WTC11 (cell line): ENCODE results near the gene CFAP97. TPM values are rescaled to one million over a fixed set of nuclear protein-coding genes. Genes with fewer than 3 reads are reported as not detected.
A peak's percentile ranks its signal among the peaks of the same experiment; 100 is the strongest.

Experiments
- CBFB ChIP-seq: sonication (generic); formaldehyde crosslinking; IDR thresholded peaks from 2 replicates; pipeline ENCODE4 v1.8.1; 2022; ENCODE audit warnings: mild to moderate bottlenecking, low read depth, missing genetic modification reagents
- CREM ChIP-seq: sonication (generic); formaldehyde crosslinking; IDR thresholded peaks from 2 replicates; pipeline ENCODE4 v1.8.1; 2022; ENCODE audit warnings: mild to moderate bottlenecking, missing genetic modification reagents, moderate library complexity
- FOXJ3 ChIP-seq: sonication (generic); formaldehyde crosslinking; IDR thresholded peaks from 2 replicates; pipeline ENCODE4 v1.9.0; 2021; ENCODE audit warnings: missing genetic modification reagents, mild to moderate bottlenecking, borderline replicate concordance
- GABPB1 ChIP-seq: sonication (generic); formaldehyde crosslinking; IDR thresholded peaks from 2 replicates; pipeline ENCODE4 v1.8.1; 2023; ENCODE audit warnings: mild to moderate bottlenecking, missing genetic modification reagents
- GTF2I ChIP-seq: fragments of 250-450 bp; sonication (Bioruptor Pico); conservative IDR thresholded peaks from 2 replicates; pipeline ENCODE4 v1.4.0; 2021; ENCODE audit warnings: mild to moderate bottlenecking
- KAT7 ChIP-seq: sonication (generic); formaldehyde crosslinking; IDR thresholded peaks from 2 replicates; pipeline ENCODE4 v1.8.1; 2023; ENCODE audit warnings: missing genetic modification reagents, mild to moderate bottlenecking, borderline replicate concordance
- MYBL2 ChIP-seq: sonication (generic); formaldehyde crosslinking; IDR thresholded peaks from 2 replicates; pipeline ENCODE4 v1.8.1; 2023; ENCODE audit warnings: mild to moderate bottlenecking, moderate library complexity, missing genetic modification reagents
- NFATC4 ChIP-seq: fragments of 250-450 bp; sonication (Bioruptor Pico); IDR thresholded peaks from 2 replicates; pipeline ENCODE4 v1.9.0; 2021; ENCODE audit warnings: mild to moderate bottlenecking
- NR3C1 ChIP-seq: sonication (generic); formaldehyde crosslinking; conservative IDR thresholded peaks from 2 replicates; pipeline ENCODE4 v1.8.1; 2023; ENCODE audit warnings: low read depth, mild to moderate bottlenecking, missing genetic modification reagents
- SP1 ChIP-seq: sonication (generic); formaldehyde crosslinking; conservative IDR thresholded peaks from 2 replicates; pipeline ENCODE4 v1.8.1; 2022; ENCODE audit warnings: missing genetic modification reagents
- TEAD1 ChIP-seq: sonication (generic); formaldehyde crosslinking; IDR thresholded peaks from 2 replicates; pipeline ENCODE4 v1.8.0; 2022; ENCODE audit warnings: mild to moderate bottlenecking, missing genetic modification reagents
- TEAD4 ChIP-seq: sonication (generic); formaldehyde crosslinking; IDR thresholded peaks from 2 replicates; pipeline ENCODE4 v1.8.0; 2022; ENCODE audit warnings: mild to moderate bottlenecking, missing genetic modification reagents
- ZNF121 ChIP-seq: sonication (generic); formaldehyde crosslinking; IDR thresholded peaks from 2 replicates; pipeline ENCODE4 v1.8.0; 2023; ENCODE audit warnings: missing genetic modification reagents
- ZNF416 ChIP-seq: fragments of 250-450 bp; sonication (Bioruptor Pico); IDR thresholded peaks from 2 replicates; pipeline ENCODE4 v1.9.0; 2021; ENCODE audit warnings: mild to moderate bottlenecking, inconsistent platforms
- total RNA-seq: library from RNA; stranded (reverse); gene quantifications from 3 replicates; pipeline ENCODE4 v1.2.3, GENCODE V29; 2021
- TF ChIP-seq, protein P1 (sequence below): sonication (generic); formaldehyde crosslinking; IDR thresholded peaks from 2 replicates; pipeline ENCODE4 v1.8.1; 2023; ENCODE audit warnings: mild to moderate bottlenecking, missing genetic modification reagents, borderline replicate concordance
- TF ChIP-seq, protein P2 (sequence below): fragments of 250-450 bp; sonication (Bioruptor Pico); conservative IDR thresholded peaks from 2 replicates; pipeline ENCODE4 v1.9.0; 2021; ENCODE audit warnings: mild to moderate bottlenecking
- TF ChIP-seq, protein P3 (sequence below): sonication (generic); formaldehyde crosslinking; IDR thresholded peaks from 2 replicates; pipeline ENCODE4 v1.8.1; 2023; ENCODE audit warnings: mild to moderate bottlenecking, missing genetic modification reagents
- TF ChIP-seq, protein P4 (sequence below): sonication (generic); formaldehyde crosslinking; IDR thresholded peaks from 2 replicates; pipeline ENCODE4 v1.8.0; 2023; ENCODE audit warnings: missing genetic modification reagents, mild to moderate bottlenecking, borderline replicate concordance
- TF ChIP-seq, protein P5 (sequence below): sonication (generic); formaldehyde crosslinking; conservative IDR thresholded peaks from 2 replicates; pipeline ENCODE4 v1.8.1; 2022; ENCODE audit warnings: mild to moderate bottlenecking, missing genetic modification reagents
- TF ChIP-seq, protein P6 (sequence below): sonication (generic); formaldehyde crosslinking; IDR thresholded peaks from 2 replicates; pipeline ENCODE4 v1.8.1; 2023; ENCODE audit warnings: mild to moderate bottlenecking, moderate library complexity, missing genetic modification reagents
- TF ChIP-seq, protein P7 (sequence below): sonication (generic); formaldehyde crosslinking; IDR thresholded peaks from 2 replicates; pipeline ENCODE4 v1.8.1; 2022; ENCODE audit warnings: mild to moderate bottlenecking, moderate library complexity, missing genetic modification reagents

The CFAP97 gene
- total RNA-seq, 1 experiment from 2014 or later: 40.3 TPM

DNA sequence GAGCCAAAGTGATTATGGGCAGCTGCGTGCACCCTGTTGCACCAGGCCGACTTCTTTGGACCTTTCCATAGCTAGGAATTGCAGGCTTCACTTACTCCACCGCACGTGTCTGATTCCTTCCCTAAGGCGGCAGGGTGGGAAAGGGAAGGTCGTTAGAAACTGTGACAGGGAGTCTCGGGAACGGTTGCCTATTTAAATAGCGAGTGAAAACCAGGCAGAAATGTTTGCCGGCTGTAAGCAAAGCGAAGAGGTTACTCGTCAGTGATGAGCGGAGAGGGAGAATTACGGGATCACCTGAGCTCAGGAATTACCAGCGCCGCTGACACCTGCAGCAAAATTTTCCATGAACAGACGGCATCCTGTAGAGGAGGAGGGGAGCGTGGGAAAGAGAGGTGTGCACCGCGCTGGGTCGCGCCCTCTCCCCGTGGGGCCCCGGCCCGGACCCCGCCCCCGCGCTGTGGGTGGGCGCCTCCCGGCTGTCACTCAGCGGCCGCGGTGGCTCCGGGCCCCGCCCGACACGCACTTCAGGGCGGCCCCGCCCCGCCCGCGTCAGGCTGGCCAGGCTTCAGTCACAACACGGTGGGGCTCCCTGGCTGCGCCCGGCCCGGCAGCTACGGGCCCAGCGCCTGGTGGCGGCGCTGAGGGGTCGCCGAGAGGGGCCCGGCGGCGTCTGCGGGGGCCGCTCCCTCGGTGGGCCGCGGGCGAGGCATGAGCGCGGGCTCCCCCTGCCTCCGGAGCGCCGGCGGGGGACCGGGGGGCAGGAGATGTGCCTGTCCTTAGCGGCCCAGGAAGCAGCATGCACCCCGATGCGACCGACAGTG is 5.4 kb upstream of the CFAP97 start, which contains the start of gene SNX25 (continued):
- TF ChIP-seq, protein P1, sequence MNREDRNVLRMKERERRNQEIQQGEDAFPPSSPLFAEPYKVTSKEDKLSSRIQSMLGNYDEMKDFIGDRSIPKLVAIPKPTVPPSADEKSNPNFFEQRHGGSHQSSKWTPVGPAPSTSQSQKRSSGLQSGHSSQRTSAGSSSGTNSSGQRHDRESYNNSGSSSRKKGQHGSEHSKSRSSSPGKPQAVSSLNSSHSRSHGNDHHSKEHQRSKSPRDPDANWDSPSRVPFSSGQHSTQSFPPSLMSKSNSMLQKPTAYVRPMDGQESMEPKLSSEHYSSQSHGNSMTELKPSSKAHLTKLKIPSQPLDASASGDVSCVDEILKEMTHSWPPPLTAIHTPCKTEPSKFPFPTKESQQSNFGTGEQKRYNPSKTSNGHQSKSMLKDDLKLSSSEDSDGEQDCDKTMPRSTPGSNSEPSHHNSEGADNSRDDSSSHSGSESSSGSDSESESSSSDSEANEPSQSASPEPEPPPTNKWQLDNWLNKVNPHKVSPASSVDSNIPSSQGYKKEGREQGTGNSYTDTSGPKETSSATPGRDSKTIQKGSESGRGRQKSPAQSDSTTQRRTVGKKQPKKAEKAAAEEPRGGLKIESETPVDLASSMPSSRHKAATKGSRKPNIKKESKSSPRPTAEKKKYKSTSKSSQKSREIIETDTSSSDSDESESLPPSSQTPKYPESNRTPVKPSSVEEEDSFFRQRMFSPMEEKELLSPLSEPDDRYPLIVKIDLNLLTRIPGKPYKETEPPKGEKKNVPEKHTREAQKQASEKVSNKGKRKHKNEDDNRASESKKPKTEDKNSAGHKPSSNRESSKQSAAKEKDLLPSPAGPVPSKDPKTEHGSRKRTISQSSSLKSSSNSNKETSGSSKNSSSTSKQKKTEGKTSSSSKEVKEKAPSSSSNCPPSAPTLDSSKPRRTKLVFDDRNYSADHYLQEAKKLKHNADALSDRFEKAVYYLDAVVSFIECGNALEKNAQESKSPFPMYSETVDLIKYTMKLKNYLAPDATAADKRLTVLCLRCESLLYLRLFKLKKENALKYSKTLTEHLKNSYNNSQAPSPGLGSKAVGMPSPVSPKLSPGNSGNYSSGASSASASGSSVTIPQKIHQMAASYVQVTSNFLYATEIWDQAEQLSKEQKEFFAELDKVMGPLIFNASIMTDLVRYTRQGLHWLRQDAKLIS: no peak
- TF ChIP-seq TEAD1 (no peak), NR3C1 (CRISPR knock-in tag) (no peak), MYBL2 (CRISPR knock-in tag) (no peak), KAT7 (CRISPR knock-in tag) (no peak), FOXJ3 (CRISPR knock-in tag) (no peak), GABPB1 (CRISPR knock-in tag) (no peak), NFATC4 (CRISPR knock-in tag) (no peak), TEAD4 (no peak), ZNF121 (0 out of 2 replicates have a peak, but pooled peaks have one; percentile 4), SP1 (peak; percentile 87; the same call in 1 of the 2 replicates), CREM (no peak; the same call in 1 of the 2 replicates), GTF2I (CRISPR knock-in tag) (no peak), CBFB (CRISPR knock-in tag) (0 out of 2 replicates have a peak, but pooled peaks have one; percentile 15), ZNF416 (CRISPR knock-in tag) (no peak)
- TF ChIP-seq, protein P2, sequence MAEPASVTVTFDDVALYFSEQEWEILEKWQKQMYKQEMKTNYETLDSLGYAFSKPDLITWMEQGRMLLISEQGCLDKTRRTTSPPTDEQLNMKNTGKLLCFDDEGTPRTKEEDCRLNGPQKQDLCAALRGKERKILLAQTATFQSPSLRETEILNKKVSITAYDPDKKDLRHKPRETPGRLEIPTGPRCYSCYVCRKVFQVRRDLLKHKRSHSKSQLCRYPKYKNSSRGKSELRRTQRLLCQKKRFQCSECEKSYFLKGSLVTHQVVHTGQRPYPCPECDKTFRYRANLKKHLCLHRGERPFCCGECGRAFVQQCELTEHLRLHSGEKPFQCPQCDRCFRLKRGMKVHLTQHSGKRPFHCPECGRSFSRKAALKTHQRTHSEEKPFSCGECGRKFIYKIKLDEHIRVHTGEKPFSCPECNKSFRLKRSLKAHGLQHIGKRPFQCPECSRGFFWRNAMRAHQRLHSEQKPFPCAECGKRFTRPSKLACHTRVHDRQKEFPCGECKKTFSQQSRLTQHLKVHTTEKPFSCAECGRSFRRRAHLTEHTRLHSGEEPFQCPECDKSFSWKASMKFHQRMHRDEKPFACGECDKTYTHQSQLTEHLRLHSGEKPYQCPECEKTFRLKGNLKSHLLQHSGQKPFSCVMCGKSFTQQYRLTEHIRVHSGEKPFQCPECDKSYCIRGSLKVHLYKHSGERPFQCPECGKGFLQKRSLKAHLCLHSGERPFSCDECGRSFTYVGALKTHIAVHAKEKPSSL (CRISPR knock-in tag): no peak
- TF ChIP-seq, protein P3, sequence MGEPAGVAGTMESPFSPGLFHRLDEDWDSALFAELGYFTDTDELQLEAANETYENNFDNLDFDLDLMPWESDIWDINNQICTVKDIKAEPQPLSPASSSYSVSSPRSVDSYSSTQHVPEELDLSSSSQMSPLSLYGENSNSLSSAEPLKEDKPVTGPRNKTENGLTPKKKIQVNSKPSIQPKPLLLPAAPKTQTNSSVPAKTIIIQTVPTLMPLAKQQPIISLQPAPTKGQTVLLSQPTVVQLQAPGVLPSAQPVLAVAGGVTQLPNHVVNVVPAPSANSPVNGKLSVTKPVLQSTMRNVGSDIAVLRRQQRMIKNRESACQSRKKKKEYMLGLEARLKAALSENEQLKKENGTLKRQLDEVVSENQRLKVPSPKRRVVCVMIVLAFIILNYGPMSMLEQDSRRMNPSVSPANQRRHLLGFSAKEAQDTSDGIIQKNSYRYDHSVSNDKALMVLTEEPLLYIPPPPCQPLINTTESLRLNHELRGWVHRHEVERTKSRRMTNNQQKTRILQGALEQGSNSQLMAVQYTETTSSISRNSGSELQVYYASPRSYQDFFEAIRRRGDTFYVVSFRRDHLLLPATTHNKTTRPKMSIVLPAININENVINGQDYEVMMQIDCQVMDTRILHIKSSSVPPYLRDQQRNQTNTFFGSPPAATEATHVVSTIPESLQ (CRISPR knock-in tag): no peak
- TF ChIP-seq, protein P4, sequence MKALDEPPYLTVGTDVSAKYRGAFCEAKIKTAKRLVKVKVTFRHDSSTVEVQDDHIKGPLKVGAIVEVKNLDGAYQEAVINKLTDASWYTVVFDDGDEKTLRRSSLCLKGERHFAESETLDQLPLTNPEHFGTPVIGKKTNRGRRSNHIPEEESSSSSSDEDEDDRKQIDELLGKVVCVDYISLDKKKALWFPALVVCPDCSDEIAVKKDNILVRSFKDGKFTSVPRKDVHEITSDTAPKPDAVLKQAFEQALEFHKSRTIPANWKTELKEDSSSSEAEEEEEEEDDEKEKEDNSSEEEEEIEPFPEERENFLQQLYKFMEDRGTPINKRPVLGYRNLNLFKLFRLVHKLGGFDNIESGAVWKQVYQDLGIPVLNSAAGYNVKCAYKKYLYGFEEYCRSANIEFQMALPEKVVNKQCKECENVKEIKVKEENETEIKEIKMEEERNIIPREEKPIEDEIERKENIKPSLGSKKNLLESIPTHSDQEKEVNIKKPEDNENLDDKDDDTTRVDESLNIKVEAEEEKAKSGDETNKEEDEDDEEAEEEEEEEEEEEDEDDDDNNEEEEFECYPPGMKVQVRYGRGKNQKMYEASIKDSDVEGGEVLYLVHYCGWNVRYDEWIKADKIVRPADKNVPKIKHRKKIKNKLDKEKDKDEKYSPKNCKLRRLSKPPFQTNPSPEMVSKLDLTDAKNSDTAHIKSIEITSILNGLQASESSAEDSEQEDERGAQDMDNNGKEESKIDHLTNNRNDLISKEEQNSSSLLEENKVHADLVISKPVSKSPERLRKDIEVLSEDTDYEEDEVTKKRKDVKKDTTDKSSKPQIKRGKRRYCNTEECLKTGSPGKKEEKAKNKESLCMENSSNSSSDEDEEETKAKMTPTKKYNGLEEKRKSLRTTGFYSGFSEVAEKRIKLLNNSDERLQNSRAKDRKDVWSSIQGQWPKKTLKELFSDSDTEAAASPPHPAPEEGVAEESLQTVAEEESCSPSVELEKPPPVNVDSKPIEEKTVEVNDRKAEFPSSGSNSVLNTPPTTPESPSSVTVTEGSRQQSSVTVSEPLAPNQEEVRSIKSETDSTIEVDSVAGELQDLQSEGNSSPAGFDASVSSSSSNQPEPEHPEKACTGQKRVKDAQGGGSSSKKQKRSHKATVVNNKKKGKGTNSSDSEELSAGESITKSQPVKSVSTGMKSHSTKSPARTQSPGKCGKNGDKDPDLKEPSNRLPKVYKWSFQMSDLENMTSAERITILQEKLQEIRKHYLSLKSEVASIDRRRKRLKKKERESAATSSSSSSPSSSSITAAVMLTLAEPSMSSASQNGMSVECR: no peak
- TF ChIP-seq, protein P5, sequence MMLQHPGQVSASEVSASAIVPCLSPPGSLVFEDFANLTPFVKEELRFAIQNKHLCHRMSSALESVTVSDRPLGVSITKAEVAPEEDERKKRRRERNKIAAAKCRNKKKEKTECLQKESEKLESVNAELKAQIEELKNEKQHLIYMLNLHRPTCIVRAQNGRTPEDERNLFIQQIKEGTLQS (CRISPR knock-in tag): no peak
- TF ChIP-seq, protein P6, sequence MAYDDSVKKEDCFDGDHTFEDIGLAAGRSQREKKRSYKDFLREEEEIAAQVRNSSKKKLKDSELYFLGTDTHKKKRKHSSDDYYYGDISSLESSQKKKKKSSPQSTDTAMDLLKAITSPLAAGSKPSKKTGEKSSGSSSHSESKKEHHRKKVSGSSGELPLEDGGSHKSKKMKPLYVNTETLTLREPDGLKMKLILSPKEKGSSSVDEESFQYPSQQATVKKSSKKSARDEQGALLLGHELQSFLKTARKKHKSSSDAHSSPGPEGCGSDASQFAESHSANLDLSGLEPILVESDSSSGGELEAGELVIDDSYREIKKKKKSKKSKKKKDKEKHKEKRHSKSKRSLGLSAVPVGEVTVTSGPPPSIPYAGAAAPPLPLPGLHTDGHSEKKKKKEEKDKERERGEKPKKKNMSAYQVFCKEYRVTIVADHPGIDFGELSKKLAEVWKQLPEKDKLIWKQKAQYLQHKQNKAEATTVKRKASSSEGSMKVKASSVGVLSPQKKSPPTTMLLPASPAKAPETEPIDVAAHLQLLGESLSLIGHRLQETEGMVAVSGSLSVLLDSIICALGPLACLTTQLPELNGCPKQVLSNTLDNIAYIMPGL: 0 out of 2 replicates have a peak, but pooled peaks have one; percentile 28
- TF ChIP-seq, protein P7, sequence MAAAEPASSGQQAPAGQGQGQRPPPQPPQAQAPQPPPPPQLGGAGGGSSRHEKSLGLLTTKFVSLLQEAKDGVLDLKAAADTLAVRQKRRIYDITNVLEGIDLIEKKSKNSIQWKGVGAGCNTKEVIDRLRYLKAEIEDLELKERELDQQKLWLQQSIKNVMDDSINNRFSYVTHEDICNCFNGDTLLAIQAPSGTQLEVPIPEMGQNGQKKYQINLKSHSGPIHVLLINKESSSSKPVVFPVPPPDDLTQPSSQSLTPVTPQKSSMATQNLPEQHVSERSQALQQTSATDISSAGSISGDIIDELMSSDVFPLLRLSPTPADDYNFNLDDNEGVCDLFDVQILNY (CRISPR knock-in tag): peak; percentile 22; the same call in 1 of the 2 replicates
